Measurements from ENCODE around the gene RTEL1.

GRCh38 chr20:63681609-63682142, 23.6 kb downstream of the RTEL1 start:
- no peak for TF ChIP-seq CTCF (IDR thresholded peaks at IDR 0.05)
- TF ChIP-seq EZH2 (IDR thresholded peaks at IDR 0.05; ENCODE audit: borderline replicate concordance, insufficient read depth, low read depth, low read length, poor library complexity, severe bottlenecking), result no peak
